ENCODE measurements around the gene RPS6KA5.

The RPS6KA5 gene

DNA sequence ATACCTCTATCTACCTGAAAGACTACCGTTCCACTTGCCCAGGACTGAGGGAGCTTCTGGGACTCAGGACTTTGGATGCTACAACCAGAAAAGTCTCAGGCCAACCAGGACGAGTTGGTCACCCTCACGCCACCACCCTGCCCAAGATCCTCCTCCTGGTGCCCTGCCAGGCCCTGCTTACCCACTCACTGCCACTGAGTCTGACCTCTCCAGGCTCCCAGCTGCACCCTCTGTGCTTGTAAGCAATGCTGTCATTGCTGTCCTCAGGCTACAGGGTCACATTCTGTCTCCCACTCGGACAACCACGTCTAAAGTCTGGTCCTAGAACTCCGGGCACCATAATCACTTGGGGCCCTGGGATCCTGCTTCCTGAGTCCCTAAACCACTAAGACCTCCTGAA, 253.4 kb downstream of the RPS6KA5 start:
- DNase-seq (ENCODE audit: low spot score): no peak

DNA sequence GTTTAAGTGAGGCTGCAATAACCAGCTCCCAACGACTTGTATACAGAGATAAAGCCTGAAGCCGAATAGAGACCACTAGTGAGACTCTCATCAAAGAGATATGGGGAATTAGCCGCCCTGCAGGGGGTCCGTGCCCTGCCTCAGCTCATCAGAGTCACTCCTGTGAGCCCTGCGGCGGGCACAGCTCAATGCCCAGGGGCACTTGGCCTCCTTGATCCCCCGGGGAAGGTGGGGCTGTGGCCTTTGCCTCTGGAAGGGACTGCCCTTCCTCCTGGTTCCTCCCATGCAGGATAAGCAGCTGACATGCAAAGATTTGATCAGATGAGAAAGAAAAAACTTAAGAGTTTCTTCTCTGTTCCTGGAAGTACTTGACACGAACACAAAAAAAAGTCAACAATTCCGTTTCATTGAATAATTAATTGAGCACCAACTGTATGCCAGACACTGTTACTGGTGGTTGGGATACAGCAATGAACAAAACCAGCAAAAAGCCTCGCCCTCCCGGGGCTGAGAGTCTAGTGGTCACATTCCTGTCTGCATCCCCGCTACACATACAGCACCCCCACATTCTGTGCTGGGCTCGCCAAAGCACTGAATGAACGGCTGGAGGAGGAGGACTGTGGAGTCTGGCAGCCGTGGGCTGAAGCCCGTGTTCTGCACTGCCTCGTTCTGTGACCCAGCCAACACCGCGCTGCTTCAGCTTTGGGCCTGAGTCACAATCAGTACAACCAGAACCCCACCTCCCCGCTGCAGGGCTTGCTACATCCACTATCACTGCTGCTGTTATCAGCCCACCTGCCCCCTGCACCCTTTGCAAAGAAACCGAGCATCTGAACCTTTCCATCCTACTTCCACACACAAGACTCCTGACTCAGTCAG, 254.5 kb downstream of the RPS6KA5 start:
- DNase-seq (ENCODE audit: low spot score): no peak

DNA sequence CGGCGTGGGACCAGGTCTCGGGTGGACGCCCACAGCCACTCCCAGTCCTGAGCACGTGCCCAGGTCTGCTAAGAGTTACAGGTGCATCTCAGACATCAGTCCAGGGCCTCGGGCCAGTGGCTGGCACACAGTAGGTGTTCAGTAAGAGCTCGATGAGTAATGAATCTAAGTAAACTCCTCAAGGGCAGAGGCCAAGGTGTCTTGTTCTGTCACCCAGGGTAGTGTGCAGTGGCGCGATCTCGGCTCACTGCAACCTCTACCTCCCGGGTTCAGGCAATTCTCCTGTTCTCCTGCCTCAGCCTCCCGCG, 255.4 kb downstream of the RPS6KA5 start:
- DNase-seq (ENCODE audit: low spot score): no peak

DNA sequence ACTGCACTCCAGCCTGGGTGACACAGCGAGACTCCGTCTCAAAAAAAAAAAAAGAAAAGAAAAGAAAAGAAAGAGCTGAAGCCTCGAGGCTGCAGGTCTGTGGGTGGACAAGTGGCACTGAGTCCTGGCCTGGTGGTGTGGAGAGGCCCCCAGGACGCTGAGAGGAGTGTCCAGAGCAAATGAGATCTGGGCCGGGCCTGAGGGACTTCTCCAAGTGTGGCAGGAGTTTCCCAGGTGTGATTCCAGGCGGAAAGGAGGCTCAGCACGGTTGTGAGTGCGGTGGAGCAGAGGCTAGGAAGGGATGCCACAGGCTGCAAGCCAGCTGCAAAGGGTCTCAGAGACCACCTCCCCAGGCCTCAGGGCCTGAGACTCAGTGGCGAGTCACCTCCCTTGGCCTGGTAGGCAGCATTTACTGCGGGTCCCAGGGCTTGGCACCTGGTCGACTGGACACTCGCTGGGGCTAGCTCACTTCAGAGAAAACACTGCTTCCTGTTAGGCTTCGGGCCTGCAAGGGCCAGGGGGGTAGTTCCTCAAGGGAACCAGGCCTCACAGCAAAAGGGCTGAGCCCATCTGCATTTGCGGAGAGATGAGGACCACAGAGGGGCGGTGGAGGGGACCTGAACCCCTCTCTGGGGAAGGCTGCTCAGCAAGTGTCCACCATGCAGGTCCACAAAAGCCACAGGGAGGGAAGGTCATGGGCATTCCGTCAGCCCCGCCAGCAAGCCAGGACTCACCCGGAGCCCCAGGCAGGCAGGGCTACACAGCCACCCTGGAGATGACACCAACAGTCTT, 256.0 kb downstream of the RPS6KA5 start:
- no peak for DNase-seq (ENCODE audit: low spot score)

DNA sequence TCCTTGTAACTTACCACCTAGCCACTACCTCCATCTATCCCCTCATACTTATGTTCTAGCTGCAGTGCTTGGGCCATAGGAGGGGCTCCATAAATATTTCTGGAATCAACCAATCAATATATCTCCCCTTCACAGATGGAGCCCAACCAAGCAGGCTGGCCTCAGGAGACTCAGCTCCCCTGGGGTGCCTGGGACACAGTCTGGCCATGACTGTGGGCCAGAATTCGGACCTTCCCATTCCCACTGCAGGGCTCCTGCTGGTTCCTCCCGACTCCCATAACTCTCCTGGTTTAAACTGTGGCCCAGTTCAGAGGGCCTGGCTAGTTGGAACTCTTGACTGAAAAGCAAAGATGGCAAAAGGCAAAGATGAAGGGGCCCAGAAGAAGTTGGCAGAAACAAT, 257.2 kb downstream of the RPS6KA5 start:
- DNase-seq (ENCODE audit: low spot score): no peak

DNA sequence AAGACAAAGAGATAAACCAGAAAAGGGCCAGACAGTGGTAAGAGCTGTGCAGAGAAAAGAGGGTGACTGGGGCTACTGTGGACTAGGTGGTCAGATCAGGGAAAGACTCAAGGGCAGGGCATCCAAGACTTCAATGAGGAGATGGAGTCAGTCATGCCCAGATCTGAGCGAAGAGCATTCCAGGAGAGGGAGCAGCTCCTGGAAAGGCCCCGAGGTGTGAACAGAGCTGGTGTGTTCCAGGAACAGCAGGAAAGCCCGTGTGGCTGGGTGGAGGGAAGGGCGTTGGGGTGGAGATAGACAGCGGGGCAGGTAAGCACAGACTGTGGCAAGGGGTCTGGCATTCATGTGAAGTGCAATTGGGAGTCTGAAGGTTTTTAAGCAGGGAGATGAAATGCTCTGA, 261.0 kb downstream of the RPS6KA5 start:
- DNase-seq (ENCODE audit: low spot score): no peak

DNA sequence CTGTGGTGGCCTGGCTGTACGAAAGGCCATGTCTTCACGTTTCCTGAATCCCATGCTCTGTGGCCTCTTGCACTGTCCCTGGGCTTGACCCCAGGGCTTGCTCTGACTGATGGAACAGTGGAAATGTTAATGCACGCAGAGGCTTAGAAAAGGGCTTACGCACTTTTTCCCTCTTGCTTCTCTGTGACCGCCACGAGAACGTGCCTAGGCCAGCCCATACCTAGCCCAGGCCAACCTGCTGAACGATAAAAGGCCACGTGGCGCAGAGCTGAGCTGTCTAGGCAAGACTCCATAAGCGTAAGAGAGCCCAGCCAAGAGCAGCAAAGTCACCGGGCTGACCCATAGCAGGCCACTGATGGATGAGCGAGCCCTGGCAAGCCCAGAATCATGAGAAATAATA, 262.5 kb downstream of the RPS6KA5 start:
- no peak for DNase-seq (ENCODE audit: low spot score)

Data from CD4-positive, alpha-beta T cell treated with Interleukin-6 at 100 ng/mL for 8 hours (primary cell).